GM20000 (cell line): Measurements from ENCODE around the gene INTS1.

Source experiments
- DNase-seq: peaks from one replicate; pipeline ENCODE4 v3.0.0; 2012; ENCODE audit warnings: low spot score
- TF ChIP-seq, protein P1 (sequence below): IDR thresholded peaks from 2 replicates; pipeline ENCODE4 v1.5.1; 2012; ENCODE audit warnings: mild to moderate bottlenecking, control low read depth; ENCODE audit errors: extremely low read depth, missing control alignments

INTS1 gene

GRCh38 chr7:1549357-1550004 is 45.3 kb upstream of the INTS1 start:
- TF ChIP-seq, protein P1, sequence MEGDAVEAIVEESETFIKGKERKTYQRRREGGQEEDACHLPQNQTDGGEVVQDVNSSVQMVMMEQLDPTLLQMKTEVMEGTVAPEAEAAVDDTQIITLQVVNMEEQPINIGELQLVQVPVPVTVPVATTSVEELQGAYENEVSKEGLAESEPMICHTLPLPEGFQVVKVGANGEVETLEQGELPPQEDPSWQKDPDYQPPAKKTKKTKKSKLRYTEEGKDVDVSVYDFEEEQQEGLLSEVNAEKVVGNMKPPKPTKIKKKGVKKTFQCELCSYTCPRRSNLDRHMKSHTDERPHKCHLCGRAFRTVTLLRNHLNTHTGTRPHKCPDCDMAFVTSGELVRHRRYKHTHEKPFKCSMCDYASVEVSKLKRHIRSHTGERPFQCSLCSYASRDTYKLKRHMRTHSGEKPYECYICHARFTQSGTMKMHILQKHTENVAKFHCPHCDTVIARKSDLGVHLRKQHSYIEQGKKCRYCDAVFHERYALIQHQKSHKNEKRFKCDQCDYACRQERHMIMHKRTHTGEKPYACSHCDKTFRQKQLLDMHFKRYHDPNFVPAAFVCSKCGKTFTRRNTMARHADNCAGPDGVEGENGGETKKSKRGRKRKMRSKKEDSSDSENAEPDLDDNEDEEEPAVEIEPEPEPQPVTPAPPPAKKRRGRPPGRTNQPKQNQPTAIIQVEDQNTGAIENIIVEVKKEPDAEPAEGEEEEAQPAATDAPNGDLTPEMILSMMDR = no peak
- DNase-seq = no peak

GRCh38 chr7:1548944-1549343 is 44.8 kb upstream of the INTS1 start:
- TF ChIP-seq, protein P1 = no peak
- DNase-seq = no peak

GRCh38 chr7:1548438-1548831 is 44.2 kb upstream of the INTS1 start:
- DNase-seq = no peak
- TF ChIP-seq, protein P1 = no peak

GRCh38 chr7:1547777-1548437 is 43.7 kb upstream of the INTS1 start:
- no peak for DNase-seq
- TF ChIP-seq, protein P1 = no peak

- no peak for DNase-seq
- TF ChIP-seq, protein P1 = no peak
These were observed 43.0 kb upstream of the INTS1 start for GRCh38 chr7:1546909-1547776.

DNA sequence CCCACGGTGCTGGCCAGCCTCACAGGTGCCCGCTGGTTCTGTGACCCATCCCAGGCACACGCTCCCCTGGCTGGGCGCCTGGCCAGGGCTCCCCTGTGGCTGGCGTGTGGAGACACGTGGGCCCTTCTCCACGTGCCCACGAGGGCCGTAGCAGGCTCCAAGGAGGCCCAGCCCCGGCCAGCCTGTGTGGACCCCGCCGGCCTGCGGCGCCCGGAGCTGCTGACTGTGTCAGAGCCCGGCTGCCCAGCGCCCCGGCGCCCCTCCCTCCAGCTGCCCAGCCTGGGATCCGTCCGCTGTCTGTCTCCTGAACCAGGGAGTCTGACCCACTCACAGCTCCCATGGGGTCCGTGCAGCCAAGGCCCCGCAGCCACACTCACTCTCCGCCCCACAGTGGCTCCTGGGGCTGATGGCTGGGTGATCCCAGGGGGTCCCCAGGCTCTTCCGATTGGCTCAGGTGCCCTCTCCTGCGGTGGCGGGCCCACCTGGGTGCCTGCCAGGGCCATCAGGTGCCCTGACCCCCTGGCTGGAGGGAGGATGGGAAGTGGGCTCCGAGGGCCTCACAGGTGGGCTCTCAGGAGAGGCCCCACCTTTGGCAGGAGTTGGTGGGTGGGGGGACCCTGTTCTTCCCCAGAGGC is 42.2 kb upstream of the INTS1 start:
- no peak for DNase-seq
- TF ChIP-seq, protein P1 = no peak
